K562 (cell line): ENCODE data around the gene KCNJ11. TPM values are rescaled to one million over a fixed set of nuclear protein-coding genes. Genes with fewer than 3 reads are reported as not detected.

ENCODE experiments used
- CREB1 ChIP-seq, 2 experiments: sonication (generic) in 1 of 2; formaldehyde crosslinking in 1 of 2; IDR thresholded peaks; 2 replicates each; pipeline versions ENCODE4 v1.6.1 to v1.8.0; 2012 to 2022; ENCODE audit warnings: inconsistent platforms in 1 of 2, mild to moderate bottlenecking in 1 of 2, missing genetic modification reagents in 1 of 2, moderate library complexity in 1 of 2
- ETS2 ChIP-seq: IDR thresholded peaks from 2 replicates; pipeline ENCODE4 v1.6.1; 2016; ENCODE audit warnings: borderline replicate concordance, missing genetic modification characterization, mild to moderate bottlenecking, moderate library complexity, missing compliant biosample characterization; ENCODE audit not compliant: poor library complexity, severe bottlenecking
- HCFC1 ChIP-seq: IDR thresholded peaks from 2 replicates; pipeline ENCODE4 v1.6.1; 2012; ENCODE audit warnings: low read depth, low read length, improper control_type of control experiment
- HSF4 ChIP-seq: fragments of 250-450 bp; sonication (Bioruptor Pico); IDR thresholded peaks from 2 replicates; pipeline ENCODE4 v2.1.2; 2022; ENCODE audit warnings: mild to moderate bottlenecking, moderate library complexity, borderline replicate concordance
- LEF1 ChIP-seq: fragments of 450-650 bp; IDR thresholded peaks from 2 replicates; pipeline ENCODE4 v1.6.1; 2016; ENCODE audit warnings: mild to moderate bottlenecking
- NR2C2 ChIP-seq, 2 experiments: fragments of 200-800 bp in 1 of 2; sonication (Bioruptor generic) in 1 of 2; sonication (generic) in 1 of 2; formaldehyde crosslinking in 1 of 2; IDR thresholded peaks; 2 replicates each; pipeline versions ENCODE4 v1.6.1 to v1.8.0; 2016 to 2022; ENCODE audit warnings: mild to moderate bottlenecking in 1 of 2, missing compliant biosample characterization in 1 of 2, missing genetic modification characterization in 1 of 2, missing genetic modification reagents in 1 of 2
- PHF8 ChIP-seq: fragments of 200-600 bp; sonication (generic); IDR thresholded peaks from 2 replicates; pipeline ENCODE4 v1.6.1; 2012; ENCODE audit warnings: mixed run types, mild to moderate bottlenecking, inconsistent platforms, low read length, moderate library complexity, borderline replicate concordance
- RFX7 ChIP-seq: fragments of 250-450 bp; sonication (Bioruptor Pico); IDR thresholded peaks from 2 replicates; pipeline ENCODE4 v1.5.1; 2021; ENCODE audit warnings: mild to moderate bottlenecking
- SIN3A ChIP-seq, 2 experiments: fragments of 150-350 bp in 1 of 2; IDR thresholded peaks; 2 replicates each; pipeline ENCODE4 v1.6.1; 2011 to 2016; ENCODE audit warnings: borderline replicate concordance in 2 of 2, low read depth in 2 of 2, low read length in 2 of 2, mild to moderate bottlenecking in 2 of 2, moderate library complexity in 2 of 2; ENCODE audit not compliant: control insufficient read depth in 1 of 2
- TAF1 ChIP-seq: IDR thresholded peaks from 2 replicates; pipeline ENCODE4 v1.6.1; 2011; ENCODE audit warnings: mild to moderate bottlenecking, low read length, moderate library complexity; ENCODE audit not compliant: insufficient read depth, control insufficient read depth, severe bottlenecking; ENCODE audit errors: extremely low read depth
- TSC22D4 ChIP-seq: fragments of 450-650 bp; IDR thresholded peaks from 2 replicates; pipeline ENCODE4 v1.6.1; 2016; ENCODE audit warnings: missing genetic modification characterization, missing biosample characterization, control low read depth
- XRCC4 ChIP-seq: IDR thresholded peaks from one replicate; pipeline ENCODE4 v1.6.1; 2011; ENCODE audit not compliant: insufficient read depth, insufficient read length; ENCODE audit errors: extremely low read depth
- ZKSCAN1 ChIP-seq: fragments of 150-350 bp; IDR thresholded peaks from 2 replicates; pipeline ENCODE4 v1.6.1; 2016; ENCODE audit warnings: low read depth, low read length
- ZNF217 ChIP-seq: sonication (generic); formaldehyde crosslinking; IDR thresholded peaks from 2 replicates; pipeline ENCODE4 v1.8.0; 2022; ENCODE audit warnings: mild to moderate bottlenecking, missing genetic modification reagents
- polyA plus RNA-seq, 8 experiments: library from polyadenylated mRNA; depleted of rRNA in 4 of 8; stranded (reverse) in 5 of 8; unstranded in 3 of 8; fragments of >200 nt; fragmentation: Nextera tagmentation in 2 of 8; fragmentation: Illumina TruSeq in 1 of 8; extraction: Ambion mirVana in 2 of 8; extraction: Trizol in 1 of 8; gene quantifications; 2 replicates each; pipeline versions ENCODE4 v1.2.1 to v1.2.3, GENCODE V29; 2011 to 2014; ENCODE audit warnings: inconsistent platforms in 1 of 8, missing spikeins in 1 of 8
- total RNA-seq, 7 experiments: library from RNA; depleted of rRNA in 6 of 7; stranded (reverse); fragments of >200 nt in 6 of 7; fragmentation: Illumina TruSeq in 2 of 7; extraction: Trizol in 2 of 7; gene quantifications; 2 replicates each; pipeline versions ENCODE4 v1.2.1 to v1.2.3, GENCODE V29; 2011 to 2021; ENCODE audit warnings: low replicate concordance in 1 of 7
- TF ChIP-seq, protein P1 (sequence below), 2 experiments: fragments of 450-650 bp in 1 of 2; sonication (generic) in 1 of 2; formaldehyde crosslinking; conservative IDR thresholded peaks; 2 replicates each; pipeline versions ENCODE4 v1.4.0 to v1.8.1; 2020 to 2022; ENCODE audit warnings: mild to moderate bottlenecking in 1 of 2, missing genetic modification reagents in 1 of 2
- TF ChIP-seq, protein P2 (sequence below): sonication (generic); formaldehyde crosslinking; IDR thresholded peaks from 2 replicates; pipeline ENCODE4 v1.8.1; 2023; ENCODE audit warnings: mild to moderate bottlenecking, missing genetic modification reagents
- TF ChIP-seq, protein P3 (sequence below): fragments of 250-450 bp; sonication (Bioruptor Pico); IDR thresholded peaks from 2 replicates; pipeline ENCODE4 v1.4.0; 2020; ENCODE audit warnings: mild to moderate bottlenecking, moderate library complexity
- TF ChIP-seq, protein P4 (sequence below): fragments of 450-650 bp; IDR thresholded peaks from 2 replicates; pipeline ENCODE4 v1.6.1; 2014; ENCODE audit warnings: low read depth, mild to moderate bottlenecking, moderate library complexity, borderline replicate concordance

The KCNJ11 gene
- total and polyA plus RNA-seq, 9 of the 15 experiments (the other 6 are each of a cell fraction or from before 2014, with no cell fraction given) = 0.54 to 3.7 (median 0.86) TPM; not detected in 2

DNA sequence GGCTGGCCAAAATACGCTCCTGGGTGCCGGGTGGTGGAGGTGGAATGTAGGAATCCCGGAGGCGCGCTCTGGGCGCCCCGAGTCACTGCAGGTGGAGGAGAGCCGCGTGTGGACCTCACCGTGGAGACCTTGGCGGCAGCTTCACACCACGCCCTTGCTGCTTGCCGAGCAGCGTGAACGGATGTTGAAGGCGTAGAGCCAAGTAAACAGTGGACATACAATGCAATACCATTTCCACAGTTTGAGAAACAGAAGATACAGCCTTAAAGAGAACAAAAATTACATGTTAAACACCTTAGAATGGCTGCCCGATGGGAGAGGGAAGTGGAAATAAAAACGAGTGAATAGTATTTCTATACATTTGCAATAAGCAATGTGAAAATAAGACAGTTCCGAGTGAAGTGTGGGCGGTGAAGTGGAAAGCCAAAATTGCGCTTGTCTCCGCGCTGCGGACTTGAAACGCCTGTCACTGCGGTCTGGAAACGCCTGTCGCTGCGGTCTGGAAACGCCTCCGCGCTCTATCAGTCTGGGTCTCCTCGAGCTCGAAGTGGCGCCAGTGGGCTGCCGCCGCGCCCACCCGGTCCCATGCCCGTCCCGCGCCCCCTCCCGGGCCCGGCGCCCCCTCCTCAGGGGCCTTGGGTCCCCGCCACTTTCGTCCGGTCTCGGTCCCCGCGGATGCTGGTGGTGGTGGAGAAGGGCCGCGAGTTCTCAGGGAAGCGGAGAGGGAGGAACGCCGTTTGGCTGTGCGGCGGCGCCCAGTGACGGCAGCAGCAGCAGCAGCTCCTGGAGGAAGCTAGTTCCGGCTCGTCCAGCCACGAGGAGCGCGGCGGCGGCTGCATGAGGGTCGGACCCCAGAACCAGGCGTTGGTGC, 35.3 kb downstream of the KCNJ11 start (continued):
- TF ChIP-seq XRCC4 = no peak
- TF ChIP-seq ZNF217 = no peak
- TF ChIP-seq, protein P1, sequence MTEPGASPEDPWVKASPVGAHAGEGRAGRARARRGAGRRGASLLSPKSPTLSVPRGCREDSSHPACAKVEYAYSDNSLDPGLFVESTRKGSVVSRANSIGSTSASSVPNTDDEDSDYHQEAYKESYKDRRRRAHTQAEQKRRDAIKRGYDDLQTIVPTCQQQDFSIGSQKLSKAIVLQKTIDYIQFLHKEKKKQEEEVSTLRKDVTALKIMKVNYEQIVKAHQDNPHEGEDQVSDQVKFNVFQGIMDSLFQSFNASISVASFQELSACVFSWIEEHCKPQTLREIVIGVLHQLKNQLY (CRISPR knock-in tag; conservative IDR thresholded peaks at IDR 0.05) = no peak
- no peak for TF ChIP-seq ETS2 (tag)
- TF ChIP-seq NR2C2 (CRISPR knock-in tag; IDR thresholded peaks at IDR 0.05) = no peak; the same call in 1 of the 2 replicates
- TF ChIP-seq NR2C2 (tag; IDR thresholded peaks at IDR 0.05) = no peak
- peak; percentile 57 to 68; a peak in 2 of 4 replicates for TF ChIP-seq SIN3A (IDR thresholded peaks at IDR 0.05; ENCODE audit: borderline replicate concordance in 2 of 2, control insufficient read depth in 1 of 2, low read depth in 2 of 2, low read length in 2 of 2)
- TF ChIP-seq, protein P2, sequence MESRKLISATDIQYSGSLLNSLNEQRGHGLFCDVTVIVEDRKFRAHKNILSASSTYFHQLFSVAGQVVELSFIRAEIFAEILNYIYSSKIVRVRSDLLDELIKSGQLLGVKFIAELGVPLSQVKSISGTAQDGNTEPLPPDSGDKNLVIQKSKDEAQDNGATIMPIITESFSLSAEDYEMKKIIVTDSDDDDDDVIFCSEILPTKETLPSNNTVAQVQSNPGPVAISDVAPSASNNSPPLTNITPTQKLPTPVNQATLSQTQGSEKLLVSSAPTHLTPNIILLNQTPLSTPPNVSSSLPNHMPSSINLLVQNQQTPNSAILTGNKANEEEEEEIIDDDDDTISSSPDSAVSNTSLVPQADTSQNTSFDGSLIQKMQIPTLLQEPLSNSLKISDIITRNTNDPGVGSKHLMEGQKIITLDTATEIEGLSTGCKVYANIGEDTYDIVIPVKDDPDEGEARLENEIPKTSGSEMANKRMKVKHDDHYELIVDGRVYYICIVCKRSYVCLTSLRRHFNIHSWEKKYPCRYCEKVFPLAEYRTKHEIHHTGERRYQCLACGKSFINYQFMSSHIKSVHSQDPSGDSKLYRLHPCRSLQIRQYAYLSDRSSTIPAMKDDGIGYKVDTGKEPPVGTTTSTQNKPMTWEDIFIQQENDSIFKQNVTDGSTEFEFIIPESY (CRISPR knock-in tag) = no peak
- TF ChIP-seq PHF8 = peak; percentile 80; the same call in 1 of the 2 replicates
- TF ChIP-seq, protein P3, sequence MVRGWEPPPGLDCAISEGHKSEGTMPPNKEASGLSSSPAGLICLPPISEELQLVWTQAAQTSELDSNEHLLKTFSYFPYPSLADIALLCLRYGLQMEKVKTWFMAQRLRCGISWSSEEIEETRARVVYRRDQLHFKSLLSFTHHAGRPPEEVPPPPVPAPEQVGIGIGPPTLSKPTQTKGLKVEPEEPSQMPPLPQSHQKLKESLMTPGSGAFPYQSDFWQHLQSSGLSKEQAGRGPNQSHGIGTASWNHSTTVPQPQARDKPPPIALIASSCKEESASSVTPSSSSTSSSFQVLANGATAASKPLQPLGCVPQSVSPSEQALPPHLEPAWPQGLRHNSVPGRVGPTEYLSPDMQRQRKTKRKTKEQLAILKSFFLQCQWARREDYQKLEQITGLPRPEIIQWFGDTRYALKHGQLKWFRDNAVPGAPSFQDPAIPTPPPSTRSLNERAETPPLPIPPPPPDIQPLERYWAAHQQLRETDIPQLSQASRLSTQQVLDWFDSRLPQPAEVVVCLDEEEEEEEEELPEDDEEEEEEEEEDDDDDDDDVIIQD (CRISPR knock-in tag) = no peak
- no peak for TF ChIP-seq ZKSCAN1
- no peak for TF ChIP-seq HSF4
- TF ChIP-seq CREB1 (IDR thresholded peaks at IDR 0.05) = peak; percentile 79; the same call in 1 of the 2 replicates
- TF ChIP-seq CREB1 (CRISPR knock-in tag; IDR thresholded peaks at IDR 0.05) = peak; percentile 67
- no peak for TF ChIP-seq RFX7 (CRISPR knock-in tag)
- TF ChIP-seq, protein P4, sequence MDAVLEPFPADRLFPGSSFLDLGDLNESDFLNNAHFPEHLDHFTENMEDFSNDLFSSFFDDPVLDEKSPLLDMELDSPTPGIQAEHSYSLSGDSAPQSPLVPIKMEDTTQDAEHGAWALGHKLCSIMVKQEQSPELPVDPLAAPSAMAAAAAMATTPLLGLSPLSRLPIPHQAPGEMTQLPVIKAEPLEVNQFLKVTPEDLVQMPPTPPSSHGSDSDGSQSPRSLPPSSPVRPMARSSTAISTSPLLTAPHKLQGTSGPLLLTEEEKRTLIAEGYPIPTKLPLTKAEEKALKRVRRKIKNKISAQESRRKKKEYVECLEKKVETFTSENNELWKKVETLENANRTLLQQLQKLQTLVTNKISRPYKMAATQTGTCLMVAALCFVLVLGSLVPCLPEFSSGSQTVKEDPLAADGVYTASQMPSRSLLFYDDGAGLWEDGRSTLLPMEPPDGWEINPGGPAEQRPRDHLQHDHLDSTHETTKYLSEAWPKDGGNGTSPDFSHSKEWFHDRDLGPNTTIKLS = peak; percentile 23; the same call in 1 of the 2 replicates
- TF ChIP-seq TAF1 = peak; percentile 74
- no peak for TF ChIP-seq LEF1
- TF ChIP-seq TSC22D4 (tag) = no peak
- peak; percentile 39; the same call in 1 of the 2 replicates for TF ChIP-seq HCFC1
